SK-N-SH treated with all-trans-retinoic acid at 6 μM for 48 hours (cell line): ENCODE results near the gene KCTD20.

Source experiments
- ISL1 ChIP-seq: fragments of 250-450 bp; sonication (Bioruptor Pico); IDR thresholded peaks from 2 replicates; pipeline ENCODE4 v2.1.2; 2022; ENCODE audit warnings: mild to moderate bottlenecking, moderate library complexity
- PPARA ChIP-seq: fragments of 250-450 bp; sonication (Bioruptor Pico); IDR thresholded peaks from 2 replicates; pipeline ENCODE4 v1.5.0; 2020; ENCODE audit warnings: mild to moderate bottlenecking, borderline replicate concordance
- RARB ChIP-seq: fragments of 250-450 bp; sonication (Bioruptor Pico); IDR thresholded peaks from 2 replicates; pipeline ENCODE4 v1.8.0; 2021; ENCODE audit warnings: mild to moderate bottlenecking, moderate library complexity
- TCF4 ChIP-seq: fragments of 250-450 bp; sonication (Bioruptor Pico); IDR thresholded peaks from 2 replicates; pipeline ENCODE4 v1.8.0; 2021; ENCODE audit warnings: mild to moderate bottlenecking, moderate library complexity, borderline replicate concordance
- ZFP3 ChIP-seq: fragments of 250-450 bp; sonication (Bioruptor Pico); IDR thresholded peaks from 2 replicates; pipeline ENCODE4 v1.5.0; 2020; ENCODE audit warnings: mild to moderate bottlenecking, moderate library complexity
- ZFP30 ChIP-seq: fragments of 450-650 bp; formaldehyde crosslinking; IDR thresholded peaks from 2 replicates; pipeline ENCODE4 v1.5.0; 2022; ENCODE audit warnings: mild to moderate bottlenecking, moderate library complexity
- ZNF70 ChIP-seq: fragments of 450-650 bp; formaldehyde crosslinking; IDR thresholded peaks from 2 replicates; pipeline ENCODE4 v1.5.0; 2020; ENCODE audit warnings: mild to moderate bottlenecking, moderate library complexity
- TF ChIP-seq, protein P1 (sequence below): fragments of 250-450 bp; sonication (Bioruptor Pico); IDR thresholded peaks from 2 replicates; pipeline ENCODE4 v1.5.1; 2020; ENCODE audit warnings: low read depth, mild to moderate bottlenecking, moderate library complexity

DNA sequence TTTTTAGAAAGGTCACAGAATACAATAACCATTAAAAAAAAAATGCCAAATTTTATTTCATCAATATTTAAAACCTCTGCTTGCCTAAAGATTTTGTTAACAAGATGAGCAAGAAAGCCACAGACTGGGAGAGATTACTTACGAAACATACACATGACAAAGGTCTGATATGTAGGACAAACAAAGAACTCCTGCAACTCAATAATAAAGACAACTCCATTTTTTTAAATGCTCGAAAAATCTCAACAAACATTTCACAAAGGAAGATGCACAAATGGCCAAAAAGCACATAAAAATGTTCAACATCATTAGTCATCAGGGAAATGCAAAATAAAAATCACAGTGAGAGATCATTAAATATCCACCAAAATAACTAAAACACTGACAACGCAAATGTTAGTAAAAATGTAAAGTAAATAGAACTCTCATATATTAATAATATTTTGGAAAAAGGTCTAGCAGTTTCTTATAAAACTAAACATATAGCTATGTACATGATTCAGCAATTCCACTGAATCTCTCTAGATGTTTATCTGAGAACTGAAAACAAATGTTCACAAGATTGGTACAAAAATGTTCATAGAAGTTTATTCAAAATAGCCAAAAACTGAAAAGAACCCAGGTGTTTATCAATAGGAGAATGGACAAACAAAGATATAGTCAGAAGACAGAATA lies 94.2 kb downstream of the KCTD20 start:
- TF ChIP-seq TCF4 (no peak), ISL1 (CRISPR knock-in tag) (no peak), ZFP3 (CRISPR knock-in tag) (no peak), RARB (no peak), ZFP30 (no peak), ZNF70 (CRISPR knock-in tag) (no peak), PPARA (no peak)
- TF ChIP-seq, protein P1, sequence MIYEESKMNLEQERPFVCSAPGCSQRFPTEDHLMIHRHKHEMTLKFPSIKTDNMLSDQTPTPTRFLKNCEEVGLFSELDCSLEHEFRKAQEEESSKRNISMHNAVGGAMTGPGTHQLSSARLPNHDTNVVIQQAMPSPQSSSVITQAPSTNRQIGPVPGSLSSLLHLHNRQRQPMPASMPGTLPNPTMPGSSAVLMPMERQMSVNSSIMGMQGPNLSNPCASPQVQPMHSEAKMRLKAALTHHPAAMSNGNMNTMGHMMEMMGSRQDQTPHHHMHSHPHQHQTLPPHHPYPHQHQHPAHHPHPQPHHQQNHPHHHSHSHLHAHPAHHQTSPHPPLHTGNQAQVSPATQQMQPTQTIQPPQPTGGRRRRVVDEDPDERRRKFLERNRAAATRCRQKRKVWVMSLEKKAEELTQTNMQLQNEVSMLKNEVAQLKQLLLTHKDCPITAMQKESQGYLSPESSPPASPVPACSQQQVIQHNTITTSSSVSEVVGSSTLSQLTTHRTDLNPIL (CRISPR knock-in tag) = no peak
